K562 (cell line): ENCODE measurements around the gene PSORS1C2. TPM values are rescaled to one million over a fixed set of nuclear protein-coding genes. Genes with fewer than 3 reads are reported as not detected.

Experiments
- FOXK2 ChIP-seq, 2 experiments: fragments of 450-650 bp; IDR thresholded peaks in 1 of 2; conservative IDR thresholded peaks in 1 of 2; 2 replicates each; pipeline ENCODE4 v1.6.1; 2016; ENCODE audit warnings: low read depth in 2 of 2, mild to moderate bottlenecking in 1 of 2
- GABPB1 ChIP-seq: sonication (generic); formaldehyde crosslinking; IDR thresholded peaks from 2 replicates; pipeline ENCODE4 v1.8.0; 2022; ENCODE audit warnings: mild to moderate bottlenecking, missing genetic modification reagents
- POLR3G ChIP-seq: IDR thresholded peaks from 2 replicates; pipeline ENCODE4 v1.6.1; 2011; ENCODE audit not compliant: insufficient read length, insufficient replicate concordance; ENCODE audit errors: extremely low read depth
- RBBP5 ChIP-seq: fragments of 200-600 bp; sonication (generic); IDR thresholded peaks from 2 replicates; pipeline ENCODE4 v1.6.1; 2012; ENCODE audit warnings: borderline replicate concordance, mild to moderate bottlenecking, low read length, control low read depth, inconsistent platforms; ENCODE audit not compliant: insufficient read depth, poor library complexity, severe bottlenecking
- polyA plus RNA-seq, 8 experiments: library from polyadenylated mRNA; depleted of rRNA in 4 of 8; stranded (reverse) in 5 of 8; unstranded in 3 of 8; fragments of >200 nt; fragmentation: Nextera tagmentation in 2 of 8; fragmentation: Illumina TruSeq in 1 of 8; extraction: Ambion mirVana in 2 of 8; extraction: Trizol in 1 of 8; gene quantifications; 2 replicates each; pipeline versions ENCODE4 v1.2.1 to v1.2.3, GENCODE V29; 2011 to 2014; ENCODE audit warnings: inconsistent platforms in 1 of 8, missing spikeins in 1 of 8
- total RNA-seq, 7 experiments: library from RNA; depleted of rRNA in 6 of 7; stranded (reverse); fragments of >200 nt in 6 of 7; fragmentation: Illumina TruSeq in 2 of 7; extraction: Trizol in 2 of 7; gene quantifications; 2 replicates each; pipeline versions ENCODE4 v1.2.1 to v1.2.3, GENCODE V29; 2011 to 2021; ENCODE audit warnings: low replicate concordance in 1 of 7
- TF ChIP-seq, protein P1 (sequence below): sonication (generic); formaldehyde crosslinking; IDR thresholded peaks from 2 replicates; pipeline ENCODE4 v1.8.0; 2022; ENCODE audit warnings: missing genetic modification reagents, mild to moderate bottlenecking, moderate library complexity, borderline replicate concordance
- TF ChIP-seq, protein P2 (sequence below): fragments of 250-450 bp; sonication (Bioruptor Pico); IDR thresholded peaks from 2 replicates; pipeline ENCODE4 v1.8.0; 2021; ENCODE audit warnings: moderate library complexity, mild to moderate bottlenecking, inconsistent platforms
- TF ChIP-seq, protein P3 (sequence below), 2 experiments: IDR thresholded peaks in 1 of 2; conservative IDR thresholded peaks in 1 of 2; 2 replicates each; pipeline ENCODE4 v1.6.1; 2016; ENCODE audit warnings: low read depth in 2 of 2, mild to moderate bottlenecking in 1 of 2, missing compliant biosample characterization in 1 of 2, missing genetic modification characterization in 1 of 2, moderate library complexity in 1 of 2
- TF ChIP-seq, protein P4 (sequence below): fragments of 200-800 bp; sonication (Bioruptor generic); IDR thresholded peaks from 2 replicates; pipeline ENCODE4 v1.6.1; 2016; ENCODE audit warnings: missing genetic modification characterization, missing compliant biosample characterization
- TF ChIP-seq, protein P5 (sequence below): fragments of 150-350 bp; IDR thresholded peaks from 2 replicates; pipeline ENCODE4 v1.6.1; 2014; ENCODE audit warnings: low read depth, mild to moderate bottlenecking, low read length, borderline replicate concordance

The PSORS1C2 gene
- total and polyA plus RNA-seq, 9 of the 15 experiments (the other 6 are each of a cell fraction or from before 2014, with no cell fraction given) = not detected

DNA sequence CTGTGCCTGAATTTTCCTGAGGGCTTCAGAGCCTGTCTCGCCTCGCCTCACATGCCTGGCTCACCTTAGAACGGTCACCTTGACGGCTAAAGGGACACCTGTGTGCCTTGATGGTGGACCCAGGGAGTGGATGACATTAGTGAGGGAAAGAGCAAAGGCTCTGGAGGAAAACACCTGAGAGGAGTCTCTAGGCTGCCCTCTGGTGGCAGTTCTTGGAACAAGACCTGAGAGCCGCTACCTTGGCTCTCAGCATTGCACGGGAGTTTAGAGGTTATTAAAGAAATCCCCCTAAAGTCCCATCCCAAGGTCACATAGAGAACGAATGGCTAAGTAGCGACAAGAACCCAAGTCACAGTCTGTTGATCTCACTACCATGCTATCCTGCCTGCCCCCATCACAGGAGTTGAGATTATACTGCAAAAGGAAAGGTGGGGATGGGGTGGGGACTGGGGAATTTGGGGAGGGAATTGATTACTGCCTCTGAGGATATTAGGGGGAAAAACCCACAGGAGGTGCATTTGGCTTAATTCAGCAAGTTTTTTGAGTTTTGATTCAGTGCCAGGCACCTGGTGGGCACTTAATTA is 10.7 kb downstream of the PSORS1C2 start (continued):
- TF ChIP-seq, protein P1, sequence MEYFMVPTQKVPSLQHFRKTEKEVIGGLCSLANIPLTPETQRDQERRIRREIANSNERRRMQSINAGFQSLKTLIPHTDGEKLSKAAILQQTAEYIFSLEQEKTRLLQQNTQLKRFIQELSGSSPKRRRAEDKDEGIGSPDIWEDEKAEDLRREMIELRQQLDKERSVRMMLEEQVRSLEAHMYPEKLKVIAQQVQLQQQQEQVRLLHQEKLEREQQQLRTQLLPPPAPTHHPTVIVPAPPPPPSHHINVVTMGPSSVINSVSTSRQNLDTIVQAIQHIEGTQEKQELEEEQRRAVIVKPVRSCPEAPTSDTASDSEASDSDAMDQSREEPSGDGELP (CRISPR knock-in tag) = peak; percentile 41; the same call in 1 of the 2 replicates
- no peak for TF ChIP-seq POLR3G
- TF ChIP-seq, protein P2, sequence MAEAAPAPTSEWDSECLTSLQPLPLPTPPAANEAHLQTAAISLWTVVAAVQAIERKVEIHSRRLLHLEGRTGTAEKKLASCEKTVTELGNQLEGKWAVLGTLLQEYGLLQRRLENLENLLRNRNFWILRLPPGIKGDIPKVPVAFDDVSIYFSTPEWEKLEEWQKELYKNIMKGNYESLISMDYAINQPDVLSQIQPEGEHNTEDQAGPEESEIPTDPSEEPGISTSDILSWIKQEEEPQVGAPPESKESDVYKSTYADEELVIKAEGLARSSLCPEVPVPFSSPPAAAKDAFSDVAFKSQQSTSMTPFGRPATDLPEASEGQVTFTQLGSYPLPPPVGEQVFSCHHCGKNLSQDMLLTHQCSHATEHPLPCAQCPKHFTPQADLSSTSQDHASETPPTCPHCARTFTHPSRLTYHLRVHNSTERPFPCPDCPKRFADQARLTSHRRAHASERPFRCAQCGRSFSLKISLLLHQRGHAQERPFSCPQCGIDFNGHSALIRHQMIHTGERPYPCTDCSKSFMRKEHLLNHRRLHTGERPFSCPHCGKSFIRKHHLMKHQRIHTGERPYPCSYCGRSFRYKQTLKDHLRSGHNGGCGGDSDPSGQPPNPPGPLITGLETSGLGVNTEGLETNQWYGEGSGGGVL = no peak
- TF ChIP-seq, protein P3, sequence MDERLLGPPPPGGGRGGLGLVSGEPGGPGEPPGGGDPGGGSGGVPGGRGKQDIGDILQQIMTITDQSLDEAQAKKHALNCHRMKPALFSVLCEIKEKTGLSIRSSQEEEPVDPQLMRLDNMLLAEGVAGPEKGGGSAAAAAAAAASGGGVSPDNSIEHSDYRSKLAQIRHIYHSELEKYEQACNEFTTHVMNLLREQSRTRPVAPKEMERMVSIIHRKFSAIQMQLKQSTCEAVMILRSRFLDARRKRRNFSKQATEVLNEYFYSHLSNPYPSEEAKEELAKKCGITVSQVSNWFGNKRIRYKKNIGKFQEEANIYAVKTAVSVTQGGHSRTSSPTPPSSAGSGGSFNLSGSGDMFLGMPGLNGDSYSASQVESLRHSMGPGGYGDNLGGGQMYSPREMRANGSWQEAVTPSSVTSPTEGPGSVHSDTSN (CRISPR knock-in tag; IDR thresholded peaks at IDR 0.05; ENCODE audit: low read depth) = no peak
- TF ChIP-seq, protein P3 (tag; conservative IDR thresholded peaks at IDR 0.05; ENCODE audit: low read depth) = no peak
- TF ChIP-seq, protein P4, sequence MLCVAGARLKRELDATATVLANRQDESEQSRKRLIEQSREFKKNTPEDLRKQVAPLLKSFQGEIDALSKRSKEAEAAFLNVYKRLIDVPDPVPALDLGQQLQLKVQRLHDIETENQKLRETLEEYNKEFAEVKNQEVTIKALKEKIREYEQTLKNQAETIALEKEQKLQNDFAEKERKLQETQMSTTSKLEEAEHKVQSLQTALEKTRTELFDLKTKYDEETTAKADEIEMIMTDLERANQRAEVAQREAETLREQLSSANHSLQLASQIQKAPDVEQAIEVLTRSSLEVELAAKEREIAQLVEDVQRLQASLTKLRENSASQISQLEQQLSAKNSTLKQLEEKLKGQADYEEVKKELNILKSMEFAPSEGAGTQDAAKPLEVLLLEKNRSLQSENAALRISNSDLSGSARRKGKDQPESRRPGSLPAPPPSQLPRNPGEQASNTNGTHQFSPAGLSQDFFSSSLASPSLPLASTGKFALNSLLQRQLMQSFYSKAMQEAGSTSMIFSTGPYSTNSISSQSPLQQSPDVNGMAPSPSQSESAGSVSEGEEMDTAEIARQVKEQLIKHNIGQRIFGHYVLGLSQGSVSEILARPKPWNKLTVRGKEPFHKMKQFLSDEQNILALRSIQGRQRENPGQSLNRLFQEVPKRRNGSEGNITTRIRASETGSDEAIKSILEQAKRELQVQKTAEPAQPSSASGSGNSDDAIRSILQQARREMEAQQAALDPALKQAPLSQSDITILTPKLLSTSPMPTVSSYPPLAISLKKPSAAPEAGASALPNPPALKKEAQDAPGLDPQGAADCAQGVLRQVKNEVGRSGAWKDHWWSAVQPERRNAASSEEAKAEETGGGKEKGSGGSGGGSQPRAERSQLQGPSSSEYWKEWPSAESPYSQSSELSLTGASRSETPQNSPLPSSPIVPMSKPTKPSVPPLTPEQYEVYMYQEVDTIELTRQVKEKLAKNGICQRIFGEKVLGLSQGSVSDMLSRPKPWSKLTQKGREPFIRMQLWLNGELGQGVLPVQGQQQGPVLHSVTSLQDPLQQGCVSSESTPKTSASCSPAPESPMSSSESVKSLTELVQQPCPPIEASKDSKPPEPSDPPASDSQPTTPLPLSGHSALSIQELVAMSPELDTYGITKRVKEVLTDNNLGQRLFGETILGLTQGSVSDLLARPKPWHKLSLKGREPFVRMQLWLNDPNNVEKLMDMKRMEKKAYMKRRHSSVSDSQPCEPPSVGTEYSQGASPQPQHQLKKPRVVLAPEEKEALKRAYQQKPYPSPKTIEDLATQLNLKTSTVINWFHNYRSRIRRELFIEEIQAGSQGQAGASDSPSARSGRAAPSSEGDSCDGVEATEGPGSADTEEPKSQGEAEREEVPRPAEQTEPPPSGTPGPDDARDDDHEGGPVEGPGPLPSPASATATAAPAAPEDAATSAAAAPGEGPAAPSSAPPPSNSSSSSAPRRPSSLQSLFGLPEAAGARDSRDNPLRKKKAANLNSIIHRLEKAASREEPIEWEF = no peak
- TF ChIP-seq GABPB1 = no peak
- no peak for TF ChIP-seq RBBP5
- no peak for TF ChIP-seq FOXK2 (conservative IDR thresholded peaks at IDR 0.05 in 1 of 2, IDR thresholded peaks at IDR 0.05 in 1 of 2; ENCODE audit: low read depth in 2 of 2)
- TF ChIP-seq, protein P5, sequence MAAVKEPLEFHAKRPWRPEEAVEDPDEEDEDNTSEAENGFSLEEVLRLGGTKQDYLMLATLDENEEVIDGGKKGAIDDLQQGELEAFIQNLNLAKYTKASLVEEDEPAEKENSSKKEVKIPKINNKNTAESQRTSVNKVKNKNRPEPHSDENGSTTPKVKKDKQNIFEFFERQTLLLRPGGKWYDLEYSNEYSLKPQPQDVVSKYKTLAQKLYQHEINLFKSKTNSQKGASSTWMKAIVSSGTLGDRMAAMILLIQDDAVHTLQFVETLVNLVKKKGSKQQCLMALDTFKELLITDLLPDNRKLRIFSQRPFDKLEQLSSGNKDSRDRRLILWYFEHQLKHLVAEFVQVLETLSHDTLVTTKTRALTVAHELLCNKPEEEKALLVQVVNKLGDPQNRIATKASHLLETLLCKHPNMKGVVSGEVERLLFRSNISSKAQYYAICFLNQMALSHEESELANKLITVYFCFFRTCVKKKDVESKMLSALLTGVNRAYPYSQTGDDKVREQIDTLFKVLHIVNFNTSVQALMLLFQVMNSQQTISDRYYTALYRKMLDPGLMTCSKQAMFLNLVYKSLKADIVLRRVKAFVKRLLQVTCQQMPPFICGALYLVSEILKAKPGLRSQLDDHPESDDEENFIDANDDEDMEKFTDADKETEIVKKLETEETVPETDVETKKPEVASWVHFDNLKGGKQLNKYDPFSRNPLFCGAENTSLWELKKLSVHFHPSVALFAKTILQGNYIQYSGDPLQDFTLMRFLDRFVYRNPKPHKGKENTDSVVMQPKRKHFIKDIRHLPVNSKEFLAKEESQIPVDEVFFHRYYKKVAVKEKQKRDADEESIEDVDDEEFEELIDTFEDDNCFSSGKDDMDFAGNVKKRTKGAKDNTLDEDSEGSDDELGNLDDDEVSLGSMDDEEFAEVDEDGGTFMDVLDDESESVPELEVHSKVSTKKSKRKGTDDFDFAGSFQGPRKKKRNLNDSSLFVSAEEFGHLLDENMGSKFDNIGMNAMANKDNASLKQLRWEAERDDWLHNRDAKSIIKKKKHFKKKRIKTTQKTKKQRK = no peak
